NCI-H82 (cell line): ENCODE results near the gene SP1.
A peak's percentile ranks its signal among the peaks of the same experiment; 100 is the strongest.

ENCODE experiments used
- DNase-seq: peaks from one replicate; lab custom pipeline; 2025; lab: John Stamatoyannopoulos, UW

The SP1 gene

DNA sequence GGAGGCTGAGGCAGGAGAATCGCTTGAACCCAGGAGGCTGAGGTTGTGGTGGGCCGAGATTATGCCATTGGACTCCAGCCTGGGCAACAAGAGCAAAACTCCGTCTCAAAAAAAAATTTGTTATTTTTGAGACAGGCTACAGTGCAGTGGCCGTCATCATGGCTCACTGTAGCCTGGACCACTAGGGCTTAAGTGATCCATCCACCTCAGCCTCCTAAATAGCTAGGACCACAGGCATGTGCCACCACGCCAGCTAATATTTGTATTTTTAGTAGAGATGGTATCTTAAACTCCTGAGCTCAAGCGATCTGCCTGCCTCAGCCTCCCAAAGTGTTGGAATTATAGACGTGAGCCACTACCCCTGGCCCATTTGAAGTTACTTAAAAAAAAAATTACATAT is 71.0 kb downstream of the SP1 start:
- DNase-seq = no peak

DNA sequence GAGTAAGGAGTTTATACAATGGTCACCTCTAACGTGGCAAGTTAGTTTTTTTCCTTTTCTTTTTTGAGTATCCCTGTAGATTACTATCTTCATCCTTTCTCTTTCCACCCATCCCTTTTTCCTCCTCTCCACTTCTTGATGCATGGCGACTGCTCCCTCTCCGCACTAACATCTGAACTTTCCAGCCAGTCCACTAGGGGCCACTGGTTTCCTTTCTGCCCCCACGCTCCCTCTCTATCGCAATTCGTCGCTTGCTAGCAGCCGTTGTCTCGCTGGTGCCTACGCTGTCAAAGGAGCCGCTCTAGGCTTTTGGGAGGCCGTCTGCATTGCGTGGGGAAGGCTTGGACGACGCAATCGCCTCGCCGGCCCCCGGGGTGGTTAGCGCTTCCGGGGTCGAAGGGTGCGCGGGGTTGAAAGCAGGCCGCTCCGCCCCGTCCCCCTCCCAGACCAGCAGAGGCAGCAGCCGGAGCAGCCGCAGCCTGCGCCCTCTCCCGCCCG is 71.7 kb downstream of the SP1 start, which contains the start of gene PCBP2:
Gene PCBP2 (plus strand): TSS at position 442 of the 498 bp plus-strand sequence. CDS start 2,699 bp downstream, outside the sequence.
- DNase-seq = peak; percentile 100

DNA sequence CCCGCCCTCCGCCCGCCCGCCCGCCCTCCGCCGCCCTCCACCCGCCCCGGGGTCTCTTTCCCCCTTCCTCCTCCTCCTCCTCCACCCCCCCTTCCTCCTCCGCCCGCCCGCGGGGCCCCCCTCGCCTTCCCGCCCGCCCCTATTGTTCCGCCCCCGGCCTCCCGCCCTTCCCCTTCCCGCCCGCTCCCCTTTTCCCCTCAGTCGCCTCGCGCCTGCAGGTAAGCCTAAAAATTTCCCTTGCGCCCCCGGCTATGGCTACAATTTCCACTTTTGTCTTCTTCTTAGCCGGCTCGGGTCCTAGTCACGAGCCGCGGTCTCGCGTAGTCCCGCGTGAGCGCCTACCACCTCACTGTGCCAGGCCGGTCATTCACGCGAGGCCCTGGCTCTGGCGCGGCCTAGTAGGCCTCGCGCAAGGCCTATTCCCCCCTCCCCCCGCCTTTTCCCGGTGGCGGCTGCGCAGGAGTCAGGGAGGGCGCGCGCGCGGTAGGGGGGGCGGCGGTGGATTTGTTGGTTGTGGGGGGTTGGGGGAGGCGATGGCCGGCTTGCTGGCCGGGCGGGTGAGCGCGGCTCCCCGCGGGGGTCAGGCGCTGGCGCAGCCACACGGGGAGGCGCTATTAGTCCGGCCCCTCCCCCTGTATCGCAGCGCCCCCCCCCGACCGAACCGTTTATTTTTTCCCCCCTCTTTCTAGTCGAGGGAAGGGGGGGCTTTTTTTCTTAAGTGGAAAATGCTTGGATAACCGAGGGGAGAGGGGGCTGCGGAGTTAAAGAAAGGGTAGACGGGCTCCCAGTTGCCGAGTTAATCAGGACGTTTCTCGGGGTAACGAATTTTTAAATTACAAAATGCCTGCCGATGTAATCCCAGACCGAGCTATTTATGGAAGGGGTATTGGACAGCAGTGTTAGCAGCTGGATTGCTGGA is 72.4 kb downstream of the SP1 start:
- DNase-seq = peak; percentile 89

DNA sequence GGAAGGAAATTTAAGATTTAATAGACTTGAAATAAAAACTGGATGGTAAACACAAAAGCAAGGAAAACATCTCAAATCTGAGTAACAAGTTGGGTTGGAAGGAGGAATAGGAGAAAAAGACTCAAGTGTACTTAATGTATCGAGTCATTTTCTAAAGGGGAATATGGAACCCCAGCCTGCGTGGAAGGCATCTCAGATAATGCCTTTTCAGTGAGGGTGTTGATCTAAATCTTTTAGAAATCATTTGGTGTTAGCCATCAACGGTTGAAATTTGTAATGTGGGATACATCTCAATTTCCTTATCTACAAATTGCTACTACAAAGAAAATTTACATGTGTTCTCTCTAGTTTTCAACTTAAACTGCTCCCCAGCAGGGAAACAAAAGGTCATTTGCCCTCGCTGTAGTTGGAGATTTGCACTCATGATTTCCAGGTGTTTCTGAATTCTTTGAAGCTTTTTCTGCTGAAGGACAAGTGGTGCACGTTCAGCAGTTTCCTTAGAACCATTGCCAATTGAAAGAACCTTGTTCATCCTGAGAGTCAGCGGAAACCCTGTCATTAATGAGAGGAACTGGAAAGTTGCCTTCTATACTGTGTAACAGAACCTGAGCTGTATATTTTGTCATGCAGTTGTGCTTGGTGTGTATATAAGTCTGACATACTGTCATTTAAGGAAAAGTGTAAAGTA is 74.1 kb downstream of the SP1 start:
- no peak for DNase-seq

DNA sequence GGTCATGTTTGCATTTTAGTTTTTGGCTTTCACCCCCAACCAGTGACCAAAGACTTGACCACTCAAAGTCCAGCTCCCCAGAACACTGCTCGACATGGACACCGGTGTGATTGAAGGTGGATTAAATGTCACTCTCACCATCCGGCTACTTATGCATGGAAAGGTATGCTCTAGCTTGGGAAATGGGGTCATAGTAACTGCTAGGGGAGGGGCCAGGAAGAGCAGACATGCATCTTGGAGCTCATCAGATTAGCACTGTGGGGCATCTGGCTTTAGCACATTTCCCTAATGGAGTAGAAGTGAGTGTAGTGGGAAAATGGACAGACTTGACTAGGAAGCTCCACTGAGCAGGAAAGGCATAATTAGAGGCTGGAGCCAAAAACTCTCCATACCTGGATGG is 74.7 kb downstream of the SP1 start:
- DNase-seq = peak; percentile 91

DNA sequence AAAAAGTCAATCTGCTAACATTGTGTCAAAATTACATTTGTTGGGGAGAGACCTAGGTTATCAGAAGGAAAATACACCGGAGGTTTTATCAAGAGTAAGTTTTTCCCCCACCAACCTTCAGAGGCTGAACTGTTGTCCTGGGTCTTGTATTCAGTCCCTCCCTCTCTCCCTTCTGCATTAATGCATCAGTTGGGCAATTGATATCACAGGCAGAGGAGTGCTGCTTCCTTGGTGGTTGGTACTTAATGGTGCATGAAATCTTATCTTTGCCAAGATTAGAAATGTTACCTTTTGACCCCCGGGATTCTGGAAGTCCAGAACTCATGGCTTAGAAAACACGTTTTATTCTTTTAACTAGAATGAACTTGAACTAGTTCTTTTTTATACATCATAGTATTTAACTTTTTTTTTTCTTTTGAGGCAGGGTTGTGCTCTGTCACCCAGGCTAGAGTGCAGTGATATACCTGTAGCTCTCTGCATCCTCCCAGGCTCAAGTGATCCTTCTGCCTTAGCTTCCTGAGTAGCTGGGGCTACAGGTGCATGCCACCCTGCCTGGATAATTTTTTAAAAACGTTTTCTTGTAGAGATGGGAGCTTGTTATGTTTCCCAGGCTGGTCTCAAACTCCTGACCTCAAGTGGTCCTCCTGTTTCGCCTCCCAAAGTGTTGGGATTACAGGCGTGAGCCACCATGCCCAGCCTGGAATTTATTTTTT is 76.8 kb downstream of the SP1 start:
- no peak for DNase-seq

DNA sequence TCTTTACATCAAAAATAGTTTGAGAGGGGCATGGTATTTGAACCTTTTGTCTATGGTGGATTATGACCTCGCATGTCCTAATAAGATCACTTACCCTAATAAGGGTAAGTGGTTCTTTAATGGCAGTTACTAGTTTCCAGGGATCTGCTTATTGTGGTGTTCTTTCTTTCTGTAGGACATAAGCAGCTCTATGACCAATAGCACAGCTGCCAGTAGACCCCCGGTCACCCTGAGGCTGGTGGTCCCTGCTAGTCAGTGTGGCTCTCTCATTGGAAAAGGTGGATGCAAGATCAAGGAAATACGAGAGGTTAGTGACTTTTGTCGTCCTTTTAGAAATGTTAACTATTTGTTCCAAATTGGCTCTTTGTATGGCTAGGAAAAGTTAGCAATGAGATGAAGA is 79.1 kb downstream of the SP1 start:
- DNase-seq = no peak

DNA sequence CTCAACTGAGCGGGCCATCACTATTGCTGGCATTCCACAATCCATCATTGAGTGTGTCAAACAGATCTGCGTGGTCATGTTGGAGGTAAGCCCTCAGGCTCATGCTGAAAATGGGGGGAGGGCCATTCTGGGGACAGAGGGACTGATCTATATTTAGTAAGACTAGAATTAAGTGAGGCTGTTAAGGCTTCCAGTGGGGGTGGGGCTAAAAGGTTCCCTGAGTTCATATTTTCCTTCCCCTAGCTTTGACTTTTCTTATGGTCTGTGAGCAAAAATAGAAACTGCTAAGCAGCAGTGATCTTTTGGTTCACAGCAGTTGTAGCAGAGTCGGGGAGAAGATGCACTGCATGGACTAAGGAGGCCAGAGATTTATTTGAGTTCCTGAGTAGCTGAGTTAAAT is 81.1 kb downstream of the SP1 start:
- no peak for DNase-seq

DNA sequence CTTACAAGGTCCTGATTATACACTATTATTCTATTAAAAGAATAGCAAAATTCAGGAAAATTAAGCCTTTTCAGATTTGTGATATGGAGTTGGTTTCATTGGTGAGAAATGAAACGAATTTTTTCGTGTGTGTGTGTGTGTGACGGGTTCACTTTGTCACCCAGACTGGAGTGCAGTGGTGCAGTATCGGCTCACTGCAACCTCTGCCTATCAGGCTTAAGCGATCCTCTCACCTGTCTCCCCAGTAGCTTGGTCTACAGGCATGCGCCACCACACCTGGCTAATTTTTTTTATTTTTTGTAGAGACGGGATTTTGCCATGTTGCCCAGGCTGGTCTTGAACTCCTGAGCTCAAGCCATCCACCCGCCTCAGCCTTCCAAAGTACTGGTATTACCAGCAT is 81.6 kb downstream of the SP1 start:
- DNase-seq = no peak

DNA sequence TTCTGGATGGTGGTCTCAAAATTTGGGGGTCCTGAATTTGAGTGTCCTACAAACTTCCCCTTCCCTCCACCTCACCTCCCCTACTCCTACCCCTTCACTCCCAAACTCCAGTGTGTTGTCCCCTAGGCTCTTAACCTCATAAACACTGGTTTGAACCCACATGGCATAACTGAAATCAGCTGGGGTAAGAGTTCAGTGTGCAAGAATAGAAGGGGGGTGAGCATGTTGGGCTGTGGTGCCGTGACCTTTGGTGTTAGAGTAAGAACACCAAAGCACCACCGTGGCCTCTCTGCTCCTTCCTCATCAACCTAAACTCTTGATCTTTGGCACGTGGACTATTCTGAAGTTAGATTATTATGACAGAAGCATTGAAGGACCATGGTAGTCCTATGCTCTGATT is 83.0 kb downstream of the SP1 start:
- no peak for DNase-seq

DNA sequence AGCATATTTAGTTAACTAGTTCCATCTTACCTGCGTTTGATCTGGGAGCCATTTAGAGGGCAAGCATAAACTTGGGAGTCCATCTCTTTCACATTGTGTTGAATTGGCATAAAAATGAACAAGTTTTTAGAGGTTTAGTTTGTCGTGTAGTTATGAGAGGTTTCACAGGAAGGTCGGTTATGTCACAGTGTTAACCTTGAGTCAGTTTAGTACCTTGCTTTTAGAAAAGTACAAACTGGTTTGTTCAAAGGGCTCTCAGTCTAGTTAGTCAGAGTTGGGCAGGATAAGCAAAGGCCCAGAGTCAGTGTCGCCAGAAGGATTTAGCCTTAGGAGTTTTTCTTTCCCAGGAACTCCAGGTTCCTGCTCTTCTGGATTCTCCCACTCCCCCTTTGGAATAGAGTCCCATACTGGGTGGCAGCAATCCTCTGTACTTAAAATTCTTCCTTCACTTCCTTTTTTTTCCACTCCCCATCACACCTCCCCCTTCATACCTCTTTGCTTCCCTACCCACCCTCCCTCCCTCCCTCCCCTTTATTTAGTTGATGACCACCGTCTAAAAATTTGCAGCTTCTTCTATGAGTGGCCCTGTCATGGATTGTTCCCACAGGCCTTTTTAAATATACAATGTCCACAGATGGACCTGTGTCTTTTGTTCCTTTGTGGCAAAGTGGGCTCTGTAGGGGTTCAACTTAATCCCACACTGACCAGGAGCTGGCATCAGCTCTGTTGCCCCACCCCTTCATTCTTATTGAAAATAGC is 84.0 kb downstream of the SP1 start:
- DNase-seq = no peak

DNA sequence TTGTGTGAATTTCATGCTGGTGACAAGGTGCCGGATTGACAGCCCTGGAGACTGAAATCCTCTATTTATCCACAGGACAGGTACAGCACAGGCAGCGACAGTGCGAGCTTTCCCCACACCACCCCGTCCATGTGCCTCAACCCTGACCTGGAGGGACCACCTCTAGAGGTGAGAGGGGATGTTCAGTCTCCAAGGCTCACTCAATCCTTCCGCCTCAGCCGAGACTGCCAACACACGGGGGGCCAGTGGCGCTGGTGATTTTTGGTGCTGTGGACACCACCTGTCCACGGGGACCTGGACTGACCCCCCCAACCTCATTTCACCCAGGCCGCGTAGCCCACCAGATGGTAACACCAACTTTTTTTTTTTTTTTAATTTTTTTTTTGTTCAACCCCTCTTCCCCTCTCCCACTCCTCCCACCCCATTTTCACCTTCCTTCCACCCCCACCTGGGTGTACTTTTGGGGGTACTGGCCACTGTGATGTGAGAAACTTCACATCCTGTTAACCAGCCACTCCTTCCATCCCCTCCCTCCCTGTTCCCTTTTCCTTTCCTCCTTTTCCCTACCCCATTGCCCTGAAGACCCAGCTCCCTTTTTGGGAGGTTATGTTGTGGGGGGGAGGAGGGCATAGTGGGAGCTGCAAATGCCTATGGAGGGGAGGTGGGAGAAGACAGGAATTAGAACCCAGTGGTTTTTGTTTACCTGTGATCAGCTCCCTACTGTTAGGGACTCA is 84.9 kb downstream of the SP1 start:
- DNase-seq = no peak

DNA sequence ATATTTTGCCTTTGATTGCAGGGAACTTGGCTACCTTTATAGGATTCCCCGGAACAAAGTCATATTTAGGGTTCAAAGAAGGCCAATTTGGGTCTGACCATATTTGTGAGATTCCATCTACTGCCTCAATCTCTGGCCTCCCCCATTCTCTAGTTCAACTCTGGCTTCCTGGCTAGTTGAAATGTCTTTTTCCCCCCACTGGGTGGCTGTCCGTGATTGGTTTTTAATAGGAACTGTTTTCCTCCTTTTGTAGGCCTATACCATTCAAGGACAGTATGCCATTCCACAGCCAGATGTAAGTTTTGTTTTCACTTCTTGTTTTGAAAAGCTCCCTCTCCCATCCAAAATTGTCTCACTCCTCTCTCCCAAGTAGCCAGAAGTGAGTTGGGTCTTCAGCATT is 85.7 kb downstream of the SP1 start:
- no peak for DNase-seq
